Psoas muscle (tissue), 8 donors: ENCODE measurements around the gene HS1BP3. TPM values are rescaled to one million over a fixed set of nuclear protein-coding genes. Genes with fewer than 3 reads are reported as not detected.

Experiments used
- ATAC-seq, 4 donors: fragments of 200-7000 bp; cut with Tn5 transposase; one replicate each; pipeline ENCODE4 v1.9.1; 2020; ENCODE audit warnings: moderate library complexity in 3 of 4, mild to moderate bottlenecking in 2 of 4
- DNase-seq, 2 donors: peaks; one replicate each; pipeline ENCODE4 v3.0.0-alpha.2; 2020
- H3K27ac ChIP-seq: fragments of 200-600 bp; one replicate; pipeline ENCODE4 v1.8.0; 2022
- H3K27me3 ChIP-seq, 3 donors: fragments of 200-600 bp in 1 of 3; one replicate each; pipeline versions ENCODE4 v1.6.1 to v1.8.0; 2013 to 2022; ENCODE audit warnings: low read length in 2 of 3, mild to moderate bottlenecking in 2 of 3, moderate library complexity in 1 of 3; ENCODE audit not compliant: insufficient read depth in 3 of 3
- H3K36me3 ChIP-seq, 2 donors: fragments of 200-600 bp in 1 of 2; one replicate each; pipeline versions ENCODE4 v1.6.1 to v1.8.0; 2013 to 2022; ENCODE audit warnings: low read depth in 1 of 2, mild to moderate bottlenecking in 1 of 2, moderate library complexity in 1 of 2; ENCODE audit not compliant: insufficient read depth in 1 of 2
- H3K4me1 ChIP-seq: fragments of 200-600 bp; one replicate; pipeline ENCODE4 v1.8.0; 2022
- H3K4me3 ChIP-seq: fragments of 200-600 bp; one replicate; pipeline ENCODE4 v1.8.0; 2022; ENCODE audit warnings: mild to moderate bottlenecking
- H3K9me3 ChIP-seq: fragments of 200-600 bp; one replicate; pipeline ENCODE4 v1.8.0; 2022
- WGBS, 3 donors: extraction: QIAGEN DNeasy Blood & Tissue Kit; methylation state at CpG; one replicate each; pipeline versions ENCODE4 v1.1.6 to v1.1.7; 2013; 5-methylcytosine and 5-hydroxymethylcytosine counted together
- intact Hi-C, 2 donors: fragments of 100-400 bp; cut with DNase I; formaldehyde crosslinking; loops; one replicate each; pipeline versions ENCODE4 v1.11.0 to v1.14.2; 2022
- polyA plus RNA-seq, 3 donors: library from polyadenylated mRNA; stranded (reverse); fragments of 200-250 nt; gene quantifications; one replicate each; pipeline ENCODE4 v1.2.3, GENCODE V29; 2013
- total RNA-seq, 4 donors: library from RNA; stranded (reverse); fragmentation: NEBNext Ultra II Directional in 2 of 4; extraction: Animal tissue kit (Norgen Biotek cat#: 25700) in 2 of 4; gene quantifications; one replicate each; pipeline versions ENCODE4 v1.2.1 to v1.2.4, GENCODE V29; 2021 to 2023
- TF ChIP-seq, protein P1 (sequence below): fragments of 200-600 bp; IDR thresholded peaks from one replicate; pipeline ENCODE4 v1.8.0; 2022; ENCODE audit warnings: antibody characterized with exemption
- donor health status: healthy with polysubstance abuse.
- donor health status: DM: no; HTN: no; CAD: no; lungs with moderate emphysema.
- donor health status: Bipolar disorder and iron deficiency.
- donor health status: healthy.
- donor health status: DM: yes; HTN: yes; CAD: no.
- donor health status: DM: no; HTN: no; CAD: no.
- donor health status: DM: no; HTN: no; CAD: no.
- donor health status: DM: yes; HTN: yes; CAD: no.

HS1BP3 gene
- total and polyA plus RNA-seq, 7 donors = 9.2 to 20.6 (median 12.1) TPM

DNA sequence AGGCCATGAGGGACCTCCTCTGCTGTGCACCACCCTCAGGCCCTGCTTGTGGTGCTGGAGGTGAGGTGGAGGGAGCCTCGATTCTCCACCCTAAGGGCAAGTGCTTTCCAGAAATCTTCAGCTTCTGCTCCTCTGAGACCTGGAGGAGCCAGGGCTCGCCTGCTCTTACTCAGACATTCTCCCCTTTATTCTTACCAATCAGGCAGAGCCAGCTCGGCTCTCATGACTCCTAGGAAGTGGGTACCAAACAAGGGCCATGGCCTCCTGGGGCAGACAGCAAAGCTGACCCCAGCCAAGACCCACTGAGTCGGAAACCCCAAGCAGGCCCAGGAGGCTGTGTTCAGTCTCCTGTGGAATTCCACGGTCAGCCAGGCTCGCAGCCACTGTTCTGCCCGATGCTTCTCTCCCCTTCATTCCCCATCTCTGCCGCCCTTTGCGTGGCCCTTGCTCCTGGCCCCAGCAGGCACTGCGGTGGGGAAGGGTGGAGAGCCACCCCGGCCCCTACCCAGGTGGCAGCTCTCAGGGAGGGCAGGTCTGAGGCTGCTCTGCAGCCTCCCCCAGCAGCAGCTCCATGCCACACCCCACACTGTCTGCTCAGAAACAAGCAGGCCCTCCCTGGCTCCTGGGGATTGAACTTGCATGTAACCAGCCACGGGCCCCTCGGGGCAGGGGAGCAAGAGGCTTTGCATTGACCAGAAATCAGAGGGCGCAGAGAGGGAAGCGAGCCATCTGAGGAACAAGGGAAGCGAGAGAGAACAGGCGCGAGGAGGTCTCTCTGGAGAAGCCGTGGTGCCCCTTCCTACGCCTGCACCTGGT is 24.0 kb downstream of the HS1BP3 start:
- Histone ChIP-seq H3K27me3 (no peaks in the 10 kb centered on the region), H3K4me1 (peaks cover 31% of the 10 kb centered on the region), H3K4me3 (no peak overlapping the region), H3K36me3 (peaks cover 0 to 23% of the 10 kb centered on the region in 2 donors), H3K27ac (peak overlapping the region; percentile 58), H3K9me3 (no peaks in the 10 kb centered on the region)
- intact Hi-C loops = no loop called here
- TF ChIP-seq, protein P1, sequence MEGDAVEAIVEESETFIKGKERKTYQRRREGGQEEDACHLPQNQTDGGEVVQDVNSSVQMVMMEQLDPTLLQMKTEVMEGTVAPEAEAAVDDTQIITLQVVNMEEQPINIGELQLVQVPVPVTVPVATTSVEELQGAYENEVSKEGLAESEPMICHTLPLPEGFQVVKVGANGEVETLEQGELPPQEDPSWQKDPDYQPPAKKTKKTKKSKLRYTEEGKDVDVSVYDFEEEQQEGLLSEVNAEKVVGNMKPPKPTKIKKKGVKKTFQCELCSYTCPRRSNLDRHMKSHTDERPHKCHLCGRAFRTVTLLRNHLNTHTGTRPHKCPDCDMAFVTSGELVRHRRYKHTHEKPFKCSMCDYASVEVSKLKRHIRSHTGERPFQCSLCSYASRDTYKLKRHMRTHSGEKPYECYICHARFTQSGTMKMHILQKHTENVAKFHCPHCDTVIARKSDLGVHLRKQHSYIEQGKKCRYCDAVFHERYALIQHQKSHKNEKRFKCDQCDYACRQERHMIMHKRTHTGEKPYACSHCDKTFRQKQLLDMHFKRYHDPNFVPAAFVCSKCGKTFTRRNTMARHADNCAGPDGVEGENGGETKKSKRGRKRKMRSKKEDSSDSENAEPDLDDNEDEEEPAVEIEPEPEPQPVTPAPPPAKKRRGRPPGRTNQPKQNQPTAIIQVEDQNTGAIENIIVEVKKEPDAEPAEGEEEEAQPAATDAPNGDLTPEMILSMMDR = no peak
- WGBS, 3 donors = 80 to 90% (median 88%) methylated on average over 20 of the region's 20 CpGs
- DNase-seq (peak; percentile 13 to 48), ATAC-seq (no peak)

DNA sequence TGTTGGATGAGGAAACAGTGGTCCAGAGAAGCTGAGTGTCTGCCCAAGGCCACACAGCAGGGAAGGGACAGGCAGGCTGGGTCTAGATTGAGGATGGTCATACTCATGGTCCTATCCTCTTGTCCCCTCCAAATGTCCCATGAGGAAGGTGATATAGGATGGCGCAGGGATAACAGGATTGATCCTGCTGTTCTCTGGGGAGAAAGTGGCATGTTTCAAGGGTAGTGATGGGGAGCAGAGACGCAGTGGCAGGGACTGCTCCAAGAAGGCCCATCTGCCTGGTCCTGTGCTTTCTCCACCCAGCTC is 24.6 kb downstream of the HS1BP3 start:
- Histone ChIP-seq H3K27me3 (no peaks in the 10 kb centered on the region), H3K4me3 (no peak overlapping the region), H3K9me3 (no peaks in the 10 kb centered on the region), H3K27ac (peak overlapping the region; percentile 58), H3K36me3 (peaks cover 0 to 24% of the 10 kb centered on the region in 2 donors), H3K4me1 (peaks cover 31% of the 10 kb centered on the region)
- DNase-seq (no peak), ATAC-seq (no peak)
- 97 to 100% (median 97%) methylated on average over 2 of the region's 2 CpGs for WGBS, 3 donors
- TF ChIP-seq, protein P1 = no peak
- intact Hi-C loops = no loop called here

DNA sequence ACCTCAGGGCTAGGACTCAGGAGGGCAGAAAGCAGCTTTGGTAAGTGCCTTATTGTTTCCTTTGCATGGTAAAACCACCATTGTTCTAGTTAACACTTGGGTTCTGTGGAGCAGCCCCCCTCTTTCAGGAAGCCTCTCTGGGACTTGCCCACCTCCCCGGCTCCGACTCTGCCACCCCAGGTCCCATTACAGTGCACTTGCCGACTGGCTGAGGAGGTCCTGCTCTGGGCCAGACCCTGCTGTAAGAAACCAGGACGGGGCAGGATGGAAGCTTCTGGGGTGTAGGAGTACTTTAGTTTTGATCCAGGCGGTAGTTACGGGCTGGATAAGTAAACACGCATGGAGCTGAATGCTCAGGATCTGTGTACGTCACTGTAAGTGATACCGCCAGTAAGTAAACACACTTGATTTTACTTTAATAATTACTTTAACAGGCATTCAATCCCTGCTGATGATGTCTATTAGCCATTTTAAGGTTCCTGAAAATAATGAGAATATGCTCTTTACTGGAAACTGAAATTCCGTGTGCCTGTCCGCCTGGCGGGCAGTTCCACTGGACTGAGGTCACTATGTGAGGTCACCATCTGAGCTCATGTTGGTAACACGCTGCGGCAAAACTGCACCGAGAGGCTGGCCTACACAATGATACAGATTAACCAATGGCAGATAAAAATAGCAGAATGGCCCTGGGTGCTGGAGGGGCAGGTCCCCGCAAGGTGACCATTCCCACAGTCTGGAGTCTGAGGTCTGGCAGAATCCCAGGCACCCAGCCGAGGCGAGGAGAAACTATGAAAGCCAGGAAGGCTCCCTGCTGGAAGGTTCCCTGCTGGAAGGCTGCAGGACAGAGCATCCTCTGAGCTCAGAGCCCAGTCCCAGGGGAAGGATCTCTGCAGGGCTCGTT is 25.2 kb downstream of the HS1BP3 start:
- 66 to 78% (median 69%) methylated on average over 19 of the region's 19 CpGs for WGBS, 3 donors
- intact Hi-C loops = no loop called here
- DNase-seq = peak; percentile 65 to 84
- Histone ChIP-seq H3K36me3 (peaks cover 0 to 29% of the 10 kb centered on the region in 2 donors), H3K9me3 (no peaks in the 10 kb centered on the region), H3K4me3 (no peak overlapping the region), H3K27me3 (no peaks in the 10 kb centered on the region), H3K27ac (peak overlapping the region; percentile 58), H3K4me1 (peaks cover 31% of the 10 kb centered on the region)
- TF ChIP-seq, protein P1 = peak; percentile 23
- peak in 1 of 4 donors; percentile 22 for ATAC-seq

DNA sequence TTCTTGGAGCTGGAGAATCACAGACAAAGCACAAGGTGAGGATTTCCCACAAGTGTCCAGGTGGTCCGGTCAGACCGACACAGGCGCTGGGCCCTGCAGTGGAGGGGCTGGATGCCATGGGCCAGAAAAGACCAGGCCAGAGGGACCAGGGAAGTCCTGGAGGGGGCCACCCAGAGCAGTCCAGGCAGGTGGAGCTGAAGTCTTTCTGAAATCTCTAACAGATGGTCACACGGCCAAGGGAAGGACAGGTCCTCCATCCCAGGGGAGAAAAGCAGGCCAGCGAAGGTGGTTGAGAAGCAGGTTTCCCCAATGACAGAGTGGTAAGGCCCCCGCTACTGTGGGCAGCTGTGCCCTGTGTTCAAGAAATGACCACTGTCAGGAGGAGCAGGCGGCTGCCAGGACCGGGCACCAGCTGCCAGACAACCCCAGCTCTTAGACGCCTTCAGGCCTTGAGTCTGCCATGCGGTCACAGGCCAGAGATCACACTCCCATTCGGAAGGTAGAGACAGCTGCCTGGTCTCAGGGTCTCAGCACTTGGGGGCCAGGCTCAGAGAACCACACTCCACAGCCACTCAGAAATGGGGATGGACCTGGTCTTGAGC is 25.9 kb downstream of the HS1BP3 start:
- no peak for ATAC-seq
- Histone ChIP-seq H3K4me1 (peaks cover 31% of the 10 kb centered on the region), H3K27ac (peak overlapping the region; percentile 58), H3K36me3 (peaks cover 0 to 30% of the 10 kb centered on the region in 2 donors), H3K4me3 (no peak overlapping the region), H3K9me3 (no peaks in the 10 kb centered on the region), H3K27me3 (no peaks in the 10 kb centered on the region)
- 82 to 84% (median 82%) methylated on average over 11 of the region's 11 CpGs for WGBS, 3 donors
- peak in 1 of 2 donors; percentile 55 for DNase-seq
- TF ChIP-seq, protein P1 = no peak
- intact Hi-C loops = loop anchor here in 1 of 2 donors (5.0 kb wide), 1 partner anchor 88 kb away; no protein-coding TSS in a partner anchor
